Keratinocyte (primary cell): ENCODE results near the gene RTP5. TPM values are rescaled to one million over a fixed set of nuclear protein-coding genes. Genes with fewer than 3 reads are reported as not detected.

Source experiments
- DNase-seq: peaks from one replicate; pipeline ENCODE4 v3.0.0-alpha.2; 2011; ENCODE audit warnings: low read depth, missing footprints, low spot score
- FAIRE-seq: peaks from 2 replicates; lab custom pipeline; 2011; peaks lifted over from hg19 to GRCh38; lab: Jason Lieb, UNC
- H2AFZ ChIP-seq: 2 replicates; pipeline ENCODE4 v1.6.0; 2012; ENCODE audit warnings: low read length, control low read depth, inconsistent platforms; ENCODE audit not compliant: control insufficient read depth
- H3K27ac ChIP-seq: 2 replicates; pipeline ENCODE4 v1.5.1; 2011; ENCODE audit warnings: low read length; ENCODE audit not compliant: control insufficient read depth, insufficient read depth
- H3K27me3 ChIP-seq: 3 replicates; pipeline ENCODE4 v1.6.0; 2011; ENCODE audit warnings: low read length; ENCODE audit not compliant: control insufficient read depth, insufficient read depth; ENCODE audit errors: extremely low read depth
- H3K36me3 ChIP-seq, 2 experiments: 2 replicates in 1 of 2; 3 replicates in 1 of 2; pipeline ENCODE4 v1.5.1; 2011; ENCODE audit warnings: low read length in 2 of 2, mild to moderate bottlenecking in 1 of 2; ENCODE audit not compliant: control insufficient read depth in 2 of 2, insufficient read depth in 2 of 2; ENCODE audit errors: extremely low read depth in 1 of 2
- H3K4me1 ChIP-seq: 3 replicates; pipeline ENCODE4 v1.5.1; 2011; ENCODE audit warnings: low read length; ENCODE audit not compliant: control insufficient read depth, insufficient read depth; ENCODE audit errors: extremely low read depth
- H3K4me2 ChIP-seq: 3 replicates; pipeline ENCODE4 v1.6.0; 2011; ENCODE audit warnings: low read depth, low read length; ENCODE audit not compliant: control insufficient read depth, insufficient read depth; ENCODE audit errors: extremely low read depth
- H3K4me3 ChIP-seq, 3 experiments: fragments of 200-600 bp in 1 of 3; sonication (generic) in 1 of 3; 2 replicates in 2 of 3; 3 replicates in 1 of 3; pipeline ENCODE4 v1.5.1; 2011 to 2016; ENCODE audit warnings: low read length in 3 of 3, mild to moderate bottlenecking in 3 of 3, control low read depth in 2 of 3, inconsistent platforms in 1 of 3, low read depth in 1 of 3, mixed read lengths in 1 of 3, mixed run types in 1 of 3, moderate library complexity in 1 of 3; ENCODE audit not compliant: control insufficient read depth in 2 of 3, insufficient read depth in 2 of 3; ENCODE audit errors: extremely low read depth in 1 of 3
- H3K79me2 ChIP-seq: 2 replicates; pipeline ENCODE4 v1.6.0; 2012; ENCODE audit warnings: low read length; ENCODE audit not compliant: control insufficient read depth, insufficient read depth
- H3K9ac ChIP-seq: 3 replicates; pipeline ENCODE4 v1.6.0; 2011; ENCODE audit warnings: low read length; ENCODE audit not compliant: control insufficient read depth, insufficient read depth; ENCODE audit errors: extremely low read depth
- H3K9me1 ChIP-seq: 3 replicates; pipeline ENCODE4 v1.6.0; 2011; ENCODE audit warnings: low read length; ENCODE audit not compliant: control insufficient read depth, insufficient read depth; ENCODE audit errors: extremely low read depth
- H3K9me3 ChIP-seq: 2 replicates; pipeline ENCODE4 v1.5.1; 2012; ENCODE audit warnings: low read depth, low read length; ENCODE audit not compliant: control insufficient read depth
- H4K20me1 ChIP-seq: 3 replicates; pipeline ENCODE4 v1.6.0; 2011; ENCODE audit warnings: low read length; ENCODE audit not compliant: control insufficient read depth, insufficient read depth; ENCODE audit errors: extremely low read depth
- EZH2 ChIP-seq: IDR thresholded peaks from one replicate; pipeline ENCODE4 v1.6.1; 2012; ENCODE audit warnings: inconsistent platforms, mild to moderate bottlenecking, low read length, moderate library complexity
- dilution Hi-C: fragments of 300-500 bp; cut with MboI; formaldehyde crosslinking; loops from one replicate; pipeline ENCODE4 v1.7.0; 2020; ENCODE audit warnings: low sequenced_read_pairs; ENCODE audit not compliant: extremely low pct_ligation_motif_present
- polyA plus RNA-seq, 5 experiments: library from polyadenylated mRNA; depleted of rRNA in 3 of 5; stranded (reverse) in 3 of 5; stranded (forward) in 1 of 5; unstranded in 1 of 5; fragments of >200 nt; gene quantifications; 1 replicate in 1 of 5; 2 replicates in 3 of 5; 3 replicates in 1 of 5; pipeline versions ENCODE4 v1.2.1 to v1.2.3, GENCODE V29; 2011 to 2012; ENCODE audit warnings: missing spikeins in 2 of 5, low read depth in 1 of 5, low replicate concordance in 1 of 5
- TF ChIP-seq, protein P1 (sequence below), 3 experiments: IDR thresholded peaks in 1 of 3; conservative IDR thresholded peaks in 1 of 3; optimal IDR thresholded peaks in 1 of 3; 2 replicates in 2 of 3; 3 replicates in 1 of 3; pipeline versions ENCODE3 to v1.5.1; 2011; ENCODE audit warnings: low read length in 3 of 3, mild to moderate bottlenecking in 3 of 3, moderate library complexity in 2 of 3, control low read depth in 1 of 3, inconsistent platforms in 1 of 3; ENCODE audit not compliant: insufficient read depth in 2 of 3; ENCODE audit errors: extremely low read depth in 1 of 3

The RTP5 gene
- polyA plus RNA-seq, 1 donor (not counting 4 experiments of a cell fraction or from before 2014, with no cell fraction given), result not detected

DNA sequence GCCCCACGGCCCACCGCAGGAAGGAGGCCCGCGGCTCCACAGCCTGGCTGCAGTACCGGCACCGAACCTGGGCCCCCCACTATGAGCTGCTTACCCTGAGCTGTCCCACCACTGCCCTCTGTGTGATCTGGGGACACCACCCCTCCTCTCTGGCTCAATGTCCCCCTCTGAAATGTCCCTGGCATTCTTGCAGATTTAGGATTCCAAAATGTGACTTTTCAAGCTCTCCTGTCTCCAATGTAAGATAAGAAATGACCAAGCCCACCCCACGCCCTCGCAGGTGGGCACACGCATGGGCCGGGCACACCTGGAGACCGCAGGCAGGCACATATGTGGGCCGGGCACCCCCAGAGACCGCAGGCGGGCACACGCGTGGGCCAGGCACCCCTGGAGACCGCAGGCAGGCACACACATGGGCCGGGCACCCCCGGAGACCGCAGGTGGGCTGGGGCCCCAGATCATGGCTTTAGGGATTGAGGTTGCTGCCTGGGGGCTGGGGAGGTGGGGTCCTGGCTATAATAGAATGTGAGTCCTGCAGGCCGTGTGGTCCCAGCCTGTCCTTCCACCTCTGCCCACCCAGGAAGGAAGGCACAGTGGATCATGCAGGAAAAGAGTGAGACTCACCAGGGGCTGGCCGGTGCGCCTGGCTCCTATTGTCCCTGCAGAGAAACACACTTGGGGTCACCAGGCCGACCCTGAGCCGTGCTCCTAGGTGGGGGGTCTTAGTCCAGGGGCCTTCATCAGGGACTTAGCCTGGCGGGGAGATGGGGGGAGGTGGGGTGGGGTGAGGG, 18.0 kb upstream of the RTP5 start:
- Histone ChIP-seq H3K27ac (no peak overlapping the region), H3K4me1 (no peaks in the 10 kb centered on the region), H4K20me1 (no peaks in the 10 kb centered on the region), H3K27me3 (peaks cover 8% of the 10 kb centered on the region), H3K9me3 (no peaks in the 10 kb centered on the region), H3K36me3 (no peaks in the 10 kb centered on the region), H2AFZ (no peak overlapping the region), H3K9me1 (no peaks in the 10 kb centered on the region), H3K4me3 (no peak overlapping the region), H3K79me2 (no peaks in the 10 kb centered on the region), H3K9ac (no peak overlapping the region), H3K4me2 (no peak overlapping the region)
- TF ChIP-seq, protein P1, sequence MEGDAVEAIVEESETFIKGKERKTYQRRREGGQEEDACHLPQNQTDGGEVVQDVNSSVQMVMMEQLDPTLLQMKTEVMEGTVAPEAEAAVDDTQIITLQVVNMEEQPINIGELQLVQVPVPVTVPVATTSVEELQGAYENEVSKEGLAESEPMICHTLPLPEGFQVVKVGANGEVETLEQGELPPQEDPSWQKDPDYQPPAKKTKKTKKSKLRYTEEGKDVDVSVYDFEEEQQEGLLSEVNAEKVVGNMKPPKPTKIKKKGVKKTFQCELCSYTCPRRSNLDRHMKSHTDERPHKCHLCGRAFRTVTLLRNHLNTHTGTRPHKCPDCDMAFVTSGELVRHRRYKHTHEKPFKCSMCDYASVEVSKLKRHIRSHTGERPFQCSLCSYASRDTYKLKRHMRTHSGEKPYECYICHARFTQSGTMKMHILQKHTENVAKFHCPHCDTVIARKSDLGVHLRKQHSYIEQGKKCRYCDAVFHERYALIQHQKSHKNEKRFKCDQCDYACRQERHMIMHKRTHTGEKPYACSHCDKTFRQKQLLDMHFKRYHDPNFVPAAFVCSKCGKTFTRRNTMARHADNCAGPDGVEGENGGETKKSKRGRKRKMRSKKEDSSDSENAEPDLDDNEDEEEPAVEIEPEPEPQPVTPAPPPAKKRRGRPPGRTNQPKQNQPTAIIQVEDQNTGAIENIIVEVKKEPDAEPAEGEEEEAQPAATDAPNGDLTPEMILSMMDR (optimal IDR thresholded peaks at IDR 0.05 in 1 of 3, IDR thresholded peaks at IDR 0.05 in 1 of 3, conservative IDR thresholded peaks at IDR 0.05 in 1 of 3; ENCODE audit: extremely low read depth in 1 of 3, insufficient read depth in 2 of 3, low read length in 3 of 3), result no peak
- TF ChIP-seq EZH2, result no peak
- FAIRE-seq (no peak), DNase-seq (no peak)
- dilution Hi-C loops, result no loop called here

GRCh38 chr2:241852116-241852980, 17.2 kb upstream of the RTP5 start:
- Histone ChIP-seq H3K27me3 (peaks cover 8% of the 10 kb centered on the region), H3K27ac (no peak overlapping the region), H3K9me3 (no peaks in the 10 kb centered on the region), H3K4me1 (no peaks in the 10 kb centered on the region), H3K9me1 (no peaks in the 10 kb centered on the region), H2AFZ (no peak overlapping the region), H3K4me2 (no peak overlapping the region), H3K79me2 (no peaks in the 10 kb centered on the region), H3K9ac (no peak overlapping the region), H3K36me3 (no peaks in the 10 kb centered on the region), H4K20me1 (no peaks in the 10 kb centered on the region), H3K4me3 (no peak overlapping the region)
- dilution Hi-C loops, result no loop called here
- FAIRE-seq (no peak), DNase-seq (no peak)
- TF ChIP-seq EZH2, result no peak
- TF ChIP-seq, protein P1 (optimal IDR thresholded peaks at IDR 0.05 in 1 of 3, IDR thresholded peaks at IDR 0.05 in 1 of 3, conservative IDR thresholded peaks at IDR 0.05 in 1 of 3; ENCODE audit: extremely low read depth in 1 of 3, insufficient read depth in 2 of 3, low read length in 3 of 3), result no peak
